ENCODE data around the gene TOMM40L.
A peak's percentile ranks its signal among the peaks of the same experiment; 100 is the strongest.
"Not testable (repeated sequence)": the region's sequence is repeated elsewhere in the genome, so short reads cannot be mapped to it uniquely, and the experiment has no call there.

Gene TOMM40L

DNA sequence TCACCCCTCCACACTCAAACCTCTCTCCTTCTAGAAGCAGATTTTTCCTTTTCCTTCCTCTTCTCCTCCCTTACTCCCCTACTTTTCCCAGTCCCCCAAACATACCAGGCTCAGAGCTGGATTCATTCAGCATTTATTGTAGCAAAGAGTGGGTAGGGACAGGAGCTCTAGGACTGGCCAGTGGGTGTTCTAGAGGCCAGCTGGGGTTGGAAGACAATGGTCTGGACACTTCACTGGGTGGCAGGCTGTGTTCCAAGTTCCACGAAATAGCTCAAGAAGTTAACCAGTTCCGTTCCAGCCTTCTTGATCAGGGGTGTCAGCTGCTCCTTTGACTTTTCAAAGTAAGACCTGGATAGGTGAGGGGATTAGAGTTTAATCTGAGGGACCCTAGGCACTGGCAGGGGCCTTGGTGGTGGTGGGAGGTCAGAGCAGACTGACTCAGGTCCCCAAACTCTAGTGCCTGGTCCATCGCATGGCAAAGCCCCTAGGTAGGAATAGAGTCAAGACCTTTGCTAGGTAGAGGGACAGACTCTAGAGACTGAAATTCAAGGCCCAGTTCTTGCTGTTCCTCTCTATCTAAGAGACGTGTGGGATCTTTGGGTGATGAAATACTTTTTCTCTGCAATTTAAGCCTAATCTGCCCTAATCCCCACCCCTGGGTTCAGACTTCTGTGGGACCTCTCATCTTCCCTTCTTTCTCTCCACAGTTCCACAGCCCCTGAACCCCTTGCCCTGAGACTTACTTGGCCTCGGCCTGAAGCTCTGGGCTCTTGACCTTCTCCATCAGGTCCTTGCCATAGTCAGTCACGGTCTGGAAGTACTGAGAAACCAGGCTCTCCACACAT is 3.5 kb upstream of the TOMM40L start:
- DNase-seq: no peak

DNA sequence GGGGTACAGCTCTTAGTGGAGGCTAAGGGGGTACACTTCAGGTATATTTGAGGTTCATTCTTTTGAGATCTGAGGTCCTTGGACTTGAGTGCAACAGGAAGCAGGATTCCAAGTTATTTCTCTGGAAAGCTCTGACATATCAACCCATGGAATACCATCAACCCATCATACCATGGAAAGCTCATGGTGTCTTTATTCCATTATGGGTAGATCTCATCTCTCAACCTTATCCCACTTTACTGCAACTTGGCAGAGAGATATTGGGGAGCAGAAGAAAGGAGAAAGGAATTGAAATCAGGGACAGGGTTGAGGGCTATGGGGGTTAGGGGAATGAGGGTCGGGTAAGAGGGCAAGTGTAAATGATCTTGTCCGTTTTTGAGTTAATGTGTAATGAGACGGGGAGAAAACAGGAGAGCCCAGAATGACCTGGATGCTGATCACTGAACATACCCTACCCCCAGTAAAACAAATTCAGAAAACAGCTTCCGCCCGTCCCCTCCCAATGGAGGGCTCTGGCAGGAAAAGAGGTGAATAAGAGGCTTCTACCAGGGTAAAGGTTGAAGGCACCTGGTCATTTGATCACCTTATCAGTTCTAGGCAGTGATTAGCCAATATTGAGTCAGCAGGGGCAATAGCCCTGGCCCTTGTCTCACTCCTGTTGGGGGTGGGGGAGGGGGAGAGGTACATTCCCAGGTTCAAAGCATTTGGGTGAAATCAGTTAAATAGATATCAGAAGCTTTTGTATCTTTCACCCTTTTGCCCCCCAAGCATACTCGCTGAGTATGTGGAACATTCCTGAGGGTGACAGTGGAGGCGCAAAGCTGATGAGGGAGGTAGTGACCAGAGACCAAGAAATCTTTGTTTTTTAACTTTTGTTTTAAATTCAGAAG is 1.8 kb upstream of the TOMM40L start:
- DNase-seq: no peak

DNA sequence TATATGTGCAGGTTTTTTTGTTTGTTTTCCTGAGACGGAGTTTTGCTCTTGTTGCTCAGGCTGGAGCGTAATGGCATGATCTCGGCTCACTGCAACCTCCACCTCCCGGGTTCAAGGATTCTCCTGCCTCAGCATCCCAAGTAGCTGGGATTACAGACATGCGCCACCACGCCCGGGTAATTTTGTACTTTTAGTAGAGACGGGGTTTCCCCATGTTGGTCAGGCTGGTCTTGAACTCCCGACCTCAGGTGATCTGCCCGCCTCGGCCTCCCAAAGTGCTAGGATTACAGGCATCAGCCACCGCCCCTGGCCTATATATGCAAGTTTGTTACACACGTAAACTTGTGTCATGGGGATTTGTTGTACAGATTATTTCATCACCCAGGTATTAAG is 1.2 kb upstream of the TOMM40L start:
- not testable (repeated sequence) for DNase-seq

DNA sequence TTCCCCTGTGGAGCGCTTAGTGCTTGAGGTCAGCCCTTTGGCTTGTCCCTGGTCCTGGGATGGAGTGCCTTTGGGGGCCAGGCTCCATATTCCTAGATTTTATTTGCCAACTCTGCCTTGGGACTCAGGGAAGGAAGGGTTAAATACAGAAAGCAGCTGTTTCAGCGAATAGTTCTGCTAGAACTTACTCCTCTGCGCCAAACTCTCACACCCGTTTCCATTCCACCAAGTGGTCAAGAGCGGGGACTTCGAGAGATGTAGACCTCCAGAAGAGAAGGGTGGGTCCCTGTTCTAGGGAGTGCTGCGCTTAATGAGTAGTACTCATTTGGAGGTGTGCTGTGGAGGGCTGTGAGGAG is 704 bp upstream of the TOMM40L start:
- DNase-seq: no peak

DNA sequence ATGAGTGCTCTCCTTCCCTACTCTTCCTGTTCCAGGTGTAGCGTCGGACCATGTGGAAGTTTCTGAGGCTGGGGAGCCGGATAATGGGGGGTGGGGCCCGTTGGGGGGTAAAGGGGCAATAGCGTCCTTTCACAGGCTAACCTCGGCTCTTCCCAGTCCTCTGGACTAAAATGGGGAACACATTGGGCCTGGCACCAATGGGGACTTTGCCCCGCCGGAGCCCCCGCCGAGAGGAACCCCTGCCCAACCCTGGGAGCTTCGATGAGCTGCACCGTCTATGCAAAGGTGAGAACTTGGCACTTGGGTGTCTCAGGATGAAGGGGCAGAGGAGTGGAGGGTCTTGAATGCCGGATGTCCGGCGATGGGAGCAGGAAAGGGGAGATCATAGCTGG is 456 bp downstream of the TOMM40L start:
- no peak for DNase-seq

DNA sequence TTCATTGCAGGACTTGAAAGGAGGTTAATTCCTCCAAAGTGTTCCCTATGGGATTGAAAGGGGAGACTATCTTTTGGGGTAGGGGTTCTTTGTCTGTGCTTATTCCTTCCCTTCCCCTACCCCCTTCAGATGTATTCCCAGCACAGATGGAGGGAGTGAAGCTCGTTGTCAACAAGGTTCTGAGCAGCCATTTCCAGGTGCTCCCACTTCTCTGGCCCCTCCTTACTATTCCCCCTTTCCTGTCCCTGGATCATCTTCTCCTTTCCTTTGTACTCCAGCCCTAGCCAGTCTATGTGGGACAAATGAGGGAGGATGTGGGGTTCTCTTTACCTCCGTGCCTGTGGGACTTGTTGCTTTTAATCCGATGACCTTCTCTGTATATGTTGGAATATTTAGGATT is 899 bp downstream of the TOMM40L start:
- no peak for DNase-seq

DNA sequence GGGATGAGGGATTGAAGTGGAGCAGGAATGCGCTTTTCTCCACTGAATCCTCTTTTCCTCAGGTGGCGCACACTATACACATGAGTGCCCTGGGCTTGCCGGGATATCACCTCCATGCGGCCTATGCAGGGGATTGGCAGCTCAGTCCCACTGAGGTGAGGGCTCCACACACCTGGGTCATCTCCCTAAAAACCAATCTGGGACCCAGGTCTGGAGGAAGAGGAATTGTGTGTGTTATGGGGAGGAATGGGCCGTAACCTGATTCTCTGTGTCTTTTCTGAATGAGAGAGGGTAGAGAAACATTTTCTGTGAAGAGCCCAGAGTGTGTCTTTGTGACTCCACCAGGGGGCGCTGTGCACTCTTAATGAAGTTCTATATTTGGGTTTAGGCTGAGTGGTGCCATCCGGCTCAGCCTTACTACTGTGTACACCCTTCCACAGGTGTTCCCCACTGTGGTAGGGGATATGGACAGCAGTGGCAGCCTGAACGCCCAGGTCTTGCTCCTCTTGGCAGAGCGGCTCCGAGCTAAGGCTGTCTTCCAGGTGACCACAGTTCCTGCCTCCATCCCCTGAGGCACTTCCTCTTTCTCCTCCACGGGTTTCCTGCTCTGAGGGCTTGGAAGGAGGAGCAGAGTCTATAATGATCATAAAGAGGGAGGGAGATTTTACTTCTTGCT is 1.5 kb downstream of the TOMM40L start:
- peak in 1 of 2 experiments; percentile 31 for DNase-seq

DNA sequence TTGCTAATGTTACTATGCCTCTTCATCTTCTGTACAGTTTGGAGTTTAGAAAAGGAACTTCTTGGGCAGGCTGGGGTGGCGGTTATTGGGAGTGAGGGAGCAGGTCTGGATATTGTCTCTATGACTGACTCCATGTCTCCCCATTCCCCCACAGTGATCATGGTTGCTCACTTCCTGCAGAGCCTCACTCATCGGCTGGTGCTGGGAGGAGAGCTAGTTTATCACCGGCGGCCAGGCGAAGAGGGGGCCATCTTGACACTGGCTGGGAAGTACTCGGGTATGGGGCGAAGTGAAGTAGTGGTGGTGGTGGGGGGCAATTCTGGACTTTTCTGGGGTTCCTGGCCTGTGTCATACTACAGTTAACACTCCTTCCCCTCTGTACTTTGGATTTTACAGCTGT is 2.2 kb downstream of the TOMM40L start:
- no peak for DNase-seq

DNA sequence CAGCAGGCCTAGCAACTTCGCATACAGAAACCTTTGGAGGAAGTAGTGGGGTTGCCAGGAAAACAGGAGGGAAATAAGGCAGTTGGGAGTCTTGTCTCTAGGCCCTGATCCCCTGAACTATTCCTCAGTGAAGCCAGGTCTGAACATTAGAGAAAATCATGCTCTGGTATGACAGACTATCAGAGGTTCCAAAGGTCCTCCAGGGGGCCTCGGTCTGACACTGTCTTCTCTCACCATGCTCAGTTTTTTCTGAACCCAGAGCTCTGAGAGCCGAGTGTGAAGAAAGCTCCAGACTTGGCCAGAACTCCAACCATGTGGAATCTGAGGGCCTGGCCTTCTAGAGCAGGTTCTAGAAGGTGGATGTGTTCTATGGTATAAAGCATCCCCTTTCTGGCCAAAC is 4.0 kb downstream of the TOMM40L start:
- no peak for DNase-seq

DNA sequence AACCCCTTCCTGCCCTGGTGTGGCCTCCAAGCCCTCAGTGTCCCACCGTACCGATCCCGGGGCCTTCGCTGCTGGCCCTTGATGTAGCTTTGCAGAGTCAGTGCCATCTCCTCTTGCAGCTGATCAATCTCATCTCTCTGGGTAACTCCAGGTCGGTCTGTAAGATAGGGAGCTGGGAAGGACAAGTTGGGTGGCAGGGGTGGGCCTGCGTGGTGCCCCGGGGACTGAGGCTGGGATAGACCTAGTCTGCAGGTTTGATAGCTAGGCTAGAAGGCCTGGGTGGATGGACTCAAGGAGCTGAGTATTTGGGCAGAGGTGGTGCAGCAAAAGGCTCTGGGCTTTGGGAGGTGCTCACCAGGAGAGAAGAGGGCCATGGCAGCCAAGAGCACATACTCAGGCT is 4.9 kb downstream of the TOMM40L start:
- DNase-seq: no peak

DNA sequence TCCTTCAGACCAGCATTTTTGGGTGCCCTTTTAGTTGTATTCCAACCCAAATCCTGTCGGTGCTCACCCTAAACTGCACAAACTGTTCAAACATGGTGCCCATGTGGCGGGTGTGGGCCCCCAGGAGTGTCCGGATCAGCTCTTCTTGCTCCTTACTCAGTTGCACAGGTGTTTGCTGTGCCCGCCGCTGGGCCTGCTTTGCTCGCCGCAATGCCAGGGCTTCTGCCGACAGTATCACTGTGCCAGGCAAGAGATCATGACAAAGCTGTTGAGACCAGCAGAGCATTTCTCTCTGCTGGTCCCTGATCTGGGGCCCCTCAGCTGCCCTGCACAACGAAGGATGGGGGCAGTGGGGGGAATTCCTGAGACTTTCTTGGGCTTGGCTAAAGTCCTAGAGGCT is 7.2 kb downstream of the TOMM40L start:
- DNase-seq: no peak

DNA sequence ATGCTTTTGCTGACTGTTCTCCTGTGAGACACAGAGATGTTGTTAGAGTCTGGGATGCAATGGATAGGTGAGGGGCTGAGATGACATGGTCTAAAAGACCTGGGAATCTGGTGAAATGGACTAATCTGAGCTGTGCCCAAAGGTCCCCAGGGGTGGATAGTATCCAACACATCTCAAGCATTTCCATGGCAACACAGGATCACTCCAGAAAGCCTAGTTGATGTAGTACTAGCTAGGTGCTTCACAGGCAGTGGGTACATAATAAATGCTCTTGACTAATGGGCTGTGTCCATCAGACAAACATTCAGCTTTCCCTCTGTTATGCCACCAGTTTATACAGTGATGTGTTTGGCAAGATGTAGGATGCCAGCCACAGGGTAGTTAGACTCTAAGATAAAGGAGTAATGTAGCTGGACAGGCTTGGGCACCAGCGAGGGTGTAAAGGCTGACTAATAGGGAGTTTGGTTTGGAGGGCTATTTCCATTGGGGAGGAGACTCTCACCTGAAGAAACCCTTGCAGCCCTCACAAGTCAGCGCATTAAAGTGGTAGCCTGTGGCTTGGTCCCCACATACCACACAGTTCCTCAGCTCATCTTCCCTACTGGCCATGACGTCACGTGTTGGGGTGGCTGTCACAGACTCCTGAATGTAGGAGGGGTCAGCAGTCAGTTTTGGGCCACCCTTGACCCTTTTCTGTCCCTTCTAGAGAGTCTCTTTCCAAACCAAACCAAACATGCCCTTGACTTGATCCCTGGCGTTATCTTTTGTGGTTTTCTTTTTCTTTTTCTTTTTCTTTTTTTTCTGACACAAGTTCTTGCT is 10.3 kb downstream of the TOMM40L start:
- no peak for DNase-seq

DNA sequence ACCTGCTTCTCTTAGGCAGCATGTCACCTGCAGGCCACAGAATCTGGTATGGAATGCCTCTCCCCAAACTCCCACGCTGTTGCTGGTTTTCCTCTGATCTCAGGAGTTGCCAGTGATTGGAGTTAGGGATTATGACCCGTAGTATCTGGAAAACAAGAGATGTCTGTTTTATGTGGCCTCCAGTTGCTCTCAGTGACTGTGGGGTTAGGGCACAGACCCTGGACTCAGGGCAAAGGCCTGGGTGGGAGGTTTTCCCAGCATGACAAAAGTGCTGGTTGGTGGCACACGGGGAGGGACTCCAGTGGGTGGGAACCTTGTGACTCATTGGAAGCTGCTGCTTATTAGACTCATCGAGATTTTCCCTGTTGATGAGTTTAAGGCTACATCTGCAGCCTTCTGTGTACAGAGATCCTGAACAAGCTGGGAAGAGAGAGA is 12.2 kb downstream of the TOMM40L start, which contains the start of gene NR1I3:
TSS of gene NR1I3 (minus strand) at position 165 of the 435 bp plus-strand sequence. CDS start 1,638 bp downstream, outside the sequence.
- no peak for DNase-seq

DNA sequence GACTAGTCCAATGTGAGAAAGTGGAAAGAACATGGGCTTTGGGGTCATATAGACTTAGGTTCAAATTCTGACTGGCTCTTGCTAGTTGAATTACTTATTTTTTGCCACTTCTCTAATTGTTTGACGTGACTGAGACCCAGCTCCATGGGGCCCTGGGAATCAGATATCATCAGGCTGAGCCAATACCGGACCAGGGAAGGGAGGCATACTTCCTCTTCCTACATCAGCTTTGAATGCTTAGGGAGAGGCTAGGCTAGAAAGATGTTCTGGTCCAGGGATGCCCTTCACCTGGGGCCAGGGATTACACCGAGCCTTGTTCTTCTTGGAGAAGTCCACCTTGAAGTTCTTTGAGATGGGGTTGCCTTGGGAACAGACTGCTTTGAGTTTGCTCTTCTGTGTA is 15.8 kb downstream of the TOMM40L start:
- DNase-seq: no peak

DNA sequence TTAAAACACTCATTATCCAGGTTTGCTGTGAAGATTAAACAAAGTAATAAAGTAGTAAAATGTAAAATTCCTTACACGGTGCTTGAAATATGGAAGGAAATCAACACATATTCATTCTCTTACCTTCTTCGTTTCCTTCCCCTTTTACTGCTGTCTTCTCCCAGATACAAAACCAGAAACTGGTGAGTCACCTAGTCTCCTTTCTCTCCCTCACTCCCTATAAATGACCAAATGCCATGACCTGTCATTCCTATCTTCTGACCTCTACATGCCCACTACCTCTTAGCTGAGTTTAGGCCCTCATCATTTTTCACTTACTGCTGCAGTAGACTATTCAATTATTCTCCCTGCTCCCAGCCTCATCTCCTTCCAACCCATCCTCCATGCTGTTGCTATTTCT is 16.5 kb downstream of the TOMM40L start:
- DNase-seq: no peak

DNA sequence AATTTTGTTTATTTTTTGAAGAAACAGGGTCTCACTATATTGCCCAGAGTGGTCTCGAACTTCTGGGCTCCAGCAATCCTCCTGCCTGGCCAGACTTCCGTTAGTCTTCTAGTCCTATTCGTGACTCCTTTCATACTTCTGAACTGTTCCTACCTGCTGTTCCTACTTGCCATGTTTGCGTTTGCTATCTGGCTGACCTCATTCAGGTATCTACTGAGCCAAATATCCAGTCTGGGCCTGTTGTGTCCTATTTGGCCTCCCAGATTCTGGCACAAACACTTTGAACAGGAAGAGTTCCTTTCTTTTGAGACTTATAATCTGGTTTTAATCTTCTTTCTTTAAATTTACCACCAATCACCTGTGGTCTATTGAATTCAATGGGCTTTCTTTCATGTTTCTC is 19.0 kb downstream of the TOMM40L start:
- DNase-seq: no peak

DNA sequence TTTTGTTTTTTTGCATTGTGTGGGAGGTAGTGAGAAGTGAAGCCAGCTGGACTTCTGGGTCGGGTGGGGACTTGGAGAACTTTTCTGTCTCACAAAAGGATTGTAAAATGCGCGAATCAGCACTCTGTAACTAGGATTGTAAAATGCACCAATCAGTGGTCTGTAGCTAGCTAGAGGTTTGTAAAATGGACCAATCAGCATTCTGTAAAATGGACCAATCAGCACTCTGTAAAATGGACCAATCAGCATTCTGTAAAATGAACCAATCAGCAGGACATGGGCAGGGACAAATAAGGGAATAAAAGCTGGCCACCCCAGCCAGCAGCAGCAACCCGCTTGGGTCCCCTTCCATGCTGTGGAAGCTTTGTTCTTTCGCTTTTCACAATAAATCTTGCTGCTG is 24.2 kb downstream of the TOMM40L start:
- DNase-seq: not testable (repeated sequence)

DNA sequence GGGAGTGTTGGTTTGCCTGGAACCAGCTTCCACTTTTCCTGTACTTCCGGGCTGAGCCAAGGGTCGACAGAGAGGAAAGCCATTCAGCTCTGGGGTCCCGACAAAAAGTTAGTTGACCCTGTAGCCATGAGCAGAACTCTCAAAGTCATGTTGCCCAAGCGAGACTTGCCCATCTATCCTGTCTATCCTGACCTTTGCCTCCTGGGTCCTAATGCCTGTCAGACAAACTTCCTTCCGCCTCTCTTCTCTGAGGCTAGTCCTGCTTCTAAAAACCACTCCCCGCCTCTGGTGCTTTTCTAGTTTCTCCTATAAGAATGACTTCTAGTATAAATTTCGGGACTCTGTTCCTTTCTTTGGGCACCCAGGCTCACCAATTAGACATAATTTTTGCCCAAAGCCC is 25.0 kb downstream of the TOMM40L start:
- DNase-seq: no peak

DNA sequence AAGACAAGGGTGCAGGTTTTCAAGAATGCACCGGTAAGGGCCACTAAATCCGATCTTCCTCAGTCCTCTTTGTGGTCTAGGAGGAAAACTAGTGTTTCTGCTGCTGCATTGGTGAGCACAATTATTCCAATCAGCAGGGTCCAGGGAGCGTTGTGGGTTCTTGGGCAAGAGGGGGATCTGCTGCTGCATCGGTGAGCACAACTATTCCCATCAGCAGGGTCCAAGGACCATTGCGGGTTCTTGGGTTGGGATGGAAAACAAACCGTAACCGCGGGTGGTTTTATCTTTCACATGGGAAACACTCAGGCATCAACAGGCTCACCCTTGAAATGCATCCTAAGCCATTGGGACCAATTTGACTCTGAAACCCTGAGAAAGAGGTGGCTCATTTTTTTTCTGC is 25.7 kb downstream of the TOMM40L start:
- DNase-seq: no peak

DNA sequence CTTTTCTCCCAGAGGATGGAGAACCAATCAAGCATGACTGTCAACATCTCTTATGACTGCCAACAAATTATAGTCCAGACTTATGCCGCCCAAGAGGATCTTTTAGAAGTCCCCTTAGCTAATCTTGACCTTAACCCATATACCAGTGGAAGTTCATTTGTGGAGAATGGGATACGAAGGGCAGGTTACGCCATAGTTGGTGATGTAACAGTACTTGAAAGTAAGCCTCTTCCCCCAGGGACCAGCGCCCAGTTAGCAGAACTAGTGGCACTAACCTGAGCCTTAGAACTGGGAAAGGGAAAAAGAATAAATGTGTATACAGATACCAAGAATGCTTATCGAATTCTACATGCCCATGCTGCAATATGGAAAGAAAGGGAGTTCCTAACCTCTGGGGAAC is 29.4 kb downstream of the TOMM40L start:
- not testable (repeated sequence) for DNase-seq

DNA sequence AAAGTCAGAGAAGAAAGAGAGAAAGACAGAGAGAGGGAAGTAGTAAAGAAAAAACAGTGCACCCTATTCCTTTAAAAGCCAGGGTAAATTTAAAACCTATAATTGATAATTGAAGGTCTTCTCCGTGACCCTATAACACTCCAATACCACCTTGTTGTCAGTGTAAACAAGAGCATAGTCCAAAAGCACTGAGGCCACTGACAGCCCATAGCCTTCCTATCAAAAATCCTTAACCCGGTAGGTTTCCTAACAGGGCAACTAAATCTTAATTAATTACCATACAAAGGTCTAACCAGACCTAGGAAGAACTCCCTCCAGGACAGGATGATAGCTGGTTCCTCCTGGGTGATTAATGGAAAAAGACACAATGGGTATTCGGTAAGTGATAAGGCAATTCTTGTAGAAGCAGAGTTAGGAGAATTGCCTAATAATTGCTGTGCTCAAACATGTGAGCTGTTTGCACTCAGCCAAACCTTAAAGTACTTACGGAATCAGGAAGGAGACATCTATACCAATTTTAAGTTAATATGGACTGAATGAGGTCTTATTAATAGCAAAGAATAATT is 30.2 kb downstream of the TOMM40L start:
- DNase-seq: not testable (repeated sequence)

DNA sequence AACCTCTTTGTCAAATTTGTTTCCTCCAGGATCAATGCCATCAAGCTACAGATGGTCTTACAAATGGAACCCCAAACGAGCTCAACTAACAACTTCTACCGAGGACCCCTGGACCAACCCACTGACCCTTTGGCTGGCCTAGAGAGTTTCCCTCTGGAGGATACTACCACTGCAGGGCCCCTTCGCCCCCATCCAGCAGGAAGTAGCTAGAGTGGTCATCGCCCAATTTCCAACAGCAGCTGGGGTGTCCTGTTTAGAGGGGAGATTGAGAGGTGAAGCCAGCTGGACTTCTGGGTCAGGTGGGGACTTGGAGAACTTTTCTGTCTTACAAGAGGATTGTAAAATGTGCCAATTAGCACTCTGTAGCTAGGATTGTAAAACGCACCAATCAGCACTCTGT is 31.2 kb downstream of the TOMM40L start:
- not testable (repeated sequence) for DNase-seq
